CD4-positive, alpha-beta T cell treated with Interleukin-1 beta for 1 hour (primary cell): ENCODE data around the gene EXOSC3.

Experiments
- DNase-seq, 2 donors: peaks; one replicate each; pipeline ENCODE4 v3.0.0-alpha.2; 2020 to 2022

EXOSC3 gene

DNA sequence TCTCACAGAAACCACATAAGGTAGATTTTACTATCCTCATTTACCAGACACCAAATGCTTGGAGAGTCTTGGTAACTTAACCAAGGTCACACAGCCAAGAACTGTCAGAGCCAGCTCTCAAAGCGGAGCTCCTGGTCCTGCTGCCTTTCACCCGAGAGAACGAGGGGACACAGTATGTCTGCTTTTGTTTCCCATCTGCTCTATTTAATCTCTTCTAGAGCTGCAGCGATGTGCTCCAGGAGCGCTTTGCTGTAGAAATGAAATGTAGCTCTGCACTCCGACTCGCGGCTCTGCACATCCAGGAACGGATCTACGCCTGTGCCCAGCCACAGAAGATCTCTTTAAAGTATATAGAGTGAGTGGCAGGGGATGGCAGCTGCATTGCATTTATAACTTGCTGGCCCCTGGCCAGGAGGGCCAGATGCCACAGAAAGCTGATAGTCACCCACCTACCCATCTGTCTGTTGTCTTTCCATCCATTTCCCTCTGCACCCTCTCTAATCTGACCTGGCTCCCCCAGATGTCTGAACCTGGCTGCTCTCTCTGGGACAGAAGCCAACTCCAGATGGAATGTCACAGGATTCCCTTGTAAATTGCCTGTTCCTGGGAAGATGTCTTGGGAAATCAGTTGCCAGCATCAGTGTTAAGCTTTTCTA is 52.6 kb downstream of the EXOSC3 start:
- DNase-seq: no peak

DNA sequence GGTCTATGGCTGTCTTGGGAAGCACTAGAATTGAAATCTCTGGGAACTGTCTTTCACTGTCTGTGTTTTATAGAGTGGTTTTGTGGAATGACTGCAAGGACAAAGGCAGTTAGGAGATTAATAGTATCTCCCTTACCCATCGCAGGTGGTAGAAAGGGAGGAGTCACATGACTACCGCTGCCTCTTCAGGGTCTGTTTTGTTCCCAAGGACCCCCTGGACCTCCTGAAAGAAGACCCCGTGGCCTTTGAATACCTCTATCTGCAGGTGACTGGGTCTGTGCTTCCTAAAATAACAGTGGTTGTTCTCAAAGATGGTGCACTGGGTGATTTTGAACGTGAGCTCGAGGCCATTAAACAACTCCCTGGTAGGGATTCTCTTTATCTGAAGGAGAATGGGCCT is 54.0 kb downstream of the EXOSC3 start:
- no peak for DNase-seq

DNA sequence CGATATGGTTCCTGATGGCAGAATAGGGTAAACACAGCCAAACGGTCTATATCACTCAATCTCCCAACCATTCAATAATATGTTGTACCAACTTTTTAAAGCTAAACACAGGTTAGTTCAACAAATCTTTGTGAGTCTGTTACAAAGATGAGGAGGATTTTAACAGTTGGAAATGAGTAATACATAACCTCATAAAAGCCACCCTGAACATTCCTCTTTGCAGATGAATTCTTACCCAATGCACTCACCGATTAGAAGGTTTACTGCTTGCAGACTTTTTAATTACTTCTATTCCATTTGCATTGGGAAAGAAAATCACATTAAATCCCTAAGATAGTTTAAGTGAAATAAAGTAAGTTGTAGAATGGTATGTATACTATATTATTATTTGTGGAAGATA is 54.6 kb downstream of the EXOSC3 start:
- no peak for DNase-seq
